Keratinocyte (primary cell): ENCODE results near the gene ZBTB5. TPM values are rescaled to one million over a fixed set of nuclear protein-coding genes. Genes with fewer than 3 reads are reported as not detected.

Experiments used
- DNase-seq: peaks from one replicate; pipeline ENCODE4 v3.0.0-alpha.2; 2011; ENCODE audit warnings: low read depth, missing footprints, low spot score
- FAIRE-seq: peaks from 2 replicates; lab custom pipeline; 2011; peaks lifted over from hg19 to GRCh38; lab: Jason Lieb, UNC
- H2AFZ ChIP-seq: 2 replicates; pipeline ENCODE4 v1.6.0; 2012; ENCODE audit warnings: low read length, control low read depth, inconsistent platforms; ENCODE audit not compliant: control insufficient read depth
- H3K27ac ChIP-seq: 2 replicates; pipeline ENCODE4 v1.5.1; 2011; ENCODE audit warnings: low read length; ENCODE audit not compliant: control insufficient read depth, insufficient read depth
- H3K27me3 ChIP-seq: 3 replicates; pipeline ENCODE4 v1.6.0; 2011; ENCODE audit warnings: low read length; ENCODE audit not compliant: control insufficient read depth, insufficient read depth; ENCODE audit errors: extremely low read depth
- H3K36me3 ChIP-seq, 2 experiments: 2 replicates in 1 of 2; 3 replicates in 1 of 2; pipeline ENCODE4 v1.5.1; 2011; ENCODE audit warnings: low read length in 2 of 2, mild to moderate bottlenecking in 1 of 2; ENCODE audit not compliant: control insufficient read depth in 2 of 2, insufficient read depth in 2 of 2; ENCODE audit errors: extremely low read depth in 1 of 2
- H3K4me1 ChIP-seq: 3 replicates; pipeline ENCODE4 v1.5.1; 2011; ENCODE audit warnings: low read length; ENCODE audit not compliant: control insufficient read depth, insufficient read depth; ENCODE audit errors: extremely low read depth
- H3K4me2 ChIP-seq: 3 replicates; pipeline ENCODE4 v1.6.0; 2011; ENCODE audit warnings: low read depth, low read length; ENCODE audit not compliant: control insufficient read depth, insufficient read depth; ENCODE audit errors: extremely low read depth
- H3K4me3 ChIP-seq, 3 experiments: fragments of 200-600 bp in 1 of 3; sonication (generic) in 1 of 3; 2 replicates in 2 of 3; 3 replicates in 1 of 3; pipeline ENCODE4 v1.5.1; 2011 to 2016; ENCODE audit warnings: low read length in 3 of 3, mild to moderate bottlenecking in 3 of 3, control low read depth in 2 of 3, inconsistent platforms in 1 of 3, low read depth in 1 of 3, mixed read lengths in 1 of 3, mixed run types in 1 of 3, moderate library complexity in 1 of 3; ENCODE audit not compliant: control insufficient read depth in 2 of 3, insufficient read depth in 2 of 3; ENCODE audit errors: extremely low read depth in 1 of 3
- H3K79me2 ChIP-seq: 2 replicates; pipeline ENCODE4 v1.6.0; 2012; ENCODE audit warnings: low read length; ENCODE audit not compliant: control insufficient read depth, insufficient read depth
- H3K9ac ChIP-seq: 3 replicates; pipeline ENCODE4 v1.6.0; 2011; ENCODE audit warnings: low read length; ENCODE audit not compliant: control insufficient read depth, insufficient read depth; ENCODE audit errors: extremely low read depth
- H3K9me1 ChIP-seq: 3 replicates; pipeline ENCODE4 v1.6.0; 2011; ENCODE audit warnings: low read length; ENCODE audit not compliant: control insufficient read depth, insufficient read depth; ENCODE audit errors: extremely low read depth
- H3K9me3 ChIP-seq: 2 replicates; pipeline ENCODE4 v1.5.1; 2012; ENCODE audit warnings: low read depth, low read length; ENCODE audit not compliant: control insufficient read depth
- H4K20me1 ChIP-seq: 3 replicates; pipeline ENCODE4 v1.6.0; 2011; ENCODE audit warnings: low read length; ENCODE audit not compliant: control insufficient read depth, insufficient read depth; ENCODE audit errors: extremely low read depth
- CTCF ChIP-seq, 3 experiments: IDR thresholded peaks in 1 of 3; conservative IDR thresholded peaks in 1 of 3; optimal IDR thresholded peaks in 1 of 3; 2 replicates in 2 of 3; 3 replicates in 1 of 3; pipeline versions ENCODE3 to v1.5.1; 2011; ENCODE audit warnings: low read length in 3 of 3, mild to moderate bottlenecking in 3 of 3, moderate library complexity in 2 of 3, control low read depth in 1 of 3, inconsistent platforms in 1 of 3; ENCODE audit not compliant: insufficient read depth in 2 of 3; ENCODE audit errors: extremely low read depth in 1 of 3
- EZH2 ChIP-seq: IDR thresholded peaks from one replicate; pipeline ENCODE4 v1.6.1; 2012; ENCODE audit warnings: inconsistent platforms, mild to moderate bottlenecking, low read length, moderate library complexity
- dilution Hi-C: fragments of 300-500 bp; cut with MboI; formaldehyde crosslinking; loops from one replicate; pipeline ENCODE4 v1.7.0; 2020; ENCODE audit warnings: low sequenced_read_pairs; ENCODE audit not compliant: extremely low pct_ligation_motif_present
- polyA plus RNA-seq, 5 experiments: library from polyadenylated mRNA; depleted of rRNA in 3 of 5; stranded (reverse) in 3 of 5; stranded (forward) in 1 of 5; unstranded in 1 of 5; fragments of >200 nt; gene quantifications; 1 replicate in 1 of 5; 2 replicates in 3 of 5; 3 replicates in 1 of 5; pipeline versions ENCODE4 v1.2.1 to v1.2.3, GENCODE V29; 2011 to 2012; ENCODE audit warnings: missing spikeins in 2 of 5, low read depth in 1 of 5, low replicate concordance in 1 of 5

ZBTB5 gene
- polyA plus RNA-seq, 1 donor (not counting 4 experiments of a cell fraction or from before 2014, with no cell fraction given): 12.6 TPM

- peaks cover 23% of the 10 kb centered on the region for H3K79me2 ChIP-seq
- H3K36me3 ChIP-seq: peaks cover 10 to 11% of the 10 kb centered on the region in 2 experiments
- no peak for DNase-seq
- H3K4me2 ChIP-seq: peak overlapping the region; percentile 93
- FAIRE-seq: no peak
- peak overlapping the region; percentile 85 for H3K9ac ChIP-seq
- H3K4me1 ChIP-seq: peaks cover 20% of the 10 kb centered on the region
- no peak for TF ChIP-seq CTCF (optimal IDR thresholded peaks at IDR 0.05 in 1 of 3, IDR thresholded peaks at IDR 0.05 in 1 of 3, conservative IDR thresholded peaks at IDR 0.05 in 1 of 3; ENCODE audit: extremely low read depth in 1 of 3, insufficient read depth in 2 of 3, low read length in 3 of 3)
- no peak for TF ChIP-seq EZH2
- peaks cover 2% of the 10 kb centered on the region for H3K9me1 ChIP-seq
- H3K4me3 ChIP-seq: peak overlapping the region; percentile 85 to 88 (median 85)
- H3K27me3 ChIP-seq: no peaks in the 10 kb centered on the region
- no peaks in the 10 kb centered on the region for H3K9me3 ChIP-seq
- H4K20me1 ChIP-seq: no peaks in the 10 kb centered on the region
- peak overlapping the region; percentile 65 for H3K27ac ChIP-seq
- H2AFZ ChIP-seq: peak overlapping the region; percentile 88
- dilution Hi-C loops: loop anchor here (25.0 kb wide), 1 partner anchor 101 kb away; the partner anchor contains the start of genes FBXO10 and TOMM5
These were observed 21.0 kb upstream of the ZBTB5 start for GRCh38 chr9:37486256-37486615.

GRCh38 chr9:37485389-37486255 lies 20.4 kb upstream of the ZBTB5 start, which contains the start of gene POLR1E:
Gene POLR1E (plus strand): TSS chr9:37485948. CDS start chr9:37486048, 100 bp downstream.
- Histone ChIP-seq H3K4me3 (peak within 1 kb of the TSS; percentile 85 to 88 (median 85)), H3K27me3 (no peaks in the 10 kb centered on the region), H2AFZ (peak within 1 kb of the TSS; percentile 88), H3K9me3 (no peaks in the 10 kb centered on the region), H3K27ac (peak within 1 kb of the TSS; percentile 66), H3K36me3 (peaks cover 10 to 11% of the 10 kb centered on the region in 2 experiments), H4K20me1 (no peaks in the 10 kb centered on the region), H3K4me2 (peak within 1 kb of the TSS; percentile 93), H3K4me1 (peaks cover 20% of the 10 kb centered on the region), H3K9ac (peak within 1 kb of the TSS; percentile 85), H3K79me2 (peaks cover 23% of the 10 kb centered on the region), H3K9me1 (peaks cover 2% of the 10 kb centered on the region)
- peak; percentile 91 for DNase-seq
- peak; percentile 81 for FAIRE-seq
- dilution Hi-C loops: loop anchor here (25.0 kb wide), 1 partner anchor 102 kb away; the partner anchor contains the start of genes FBXO10 and TOMM5
- TF ChIP-seq EZH2 (no peak), CTCF (optimal IDR thresholded peaks at IDR 0.05 in 1 of 3, IDR thresholded peaks at IDR 0.05 in 1 of 3, conservative IDR thresholded peaks at IDR 0.05 in 1 of 3; ENCODE audit: extremely low read depth in 1 of 3, insufficient read depth in 2 of 3, low read length in 3 of 3) (no peak)
